ENCODE data around the gene P3H4.

DNA sequence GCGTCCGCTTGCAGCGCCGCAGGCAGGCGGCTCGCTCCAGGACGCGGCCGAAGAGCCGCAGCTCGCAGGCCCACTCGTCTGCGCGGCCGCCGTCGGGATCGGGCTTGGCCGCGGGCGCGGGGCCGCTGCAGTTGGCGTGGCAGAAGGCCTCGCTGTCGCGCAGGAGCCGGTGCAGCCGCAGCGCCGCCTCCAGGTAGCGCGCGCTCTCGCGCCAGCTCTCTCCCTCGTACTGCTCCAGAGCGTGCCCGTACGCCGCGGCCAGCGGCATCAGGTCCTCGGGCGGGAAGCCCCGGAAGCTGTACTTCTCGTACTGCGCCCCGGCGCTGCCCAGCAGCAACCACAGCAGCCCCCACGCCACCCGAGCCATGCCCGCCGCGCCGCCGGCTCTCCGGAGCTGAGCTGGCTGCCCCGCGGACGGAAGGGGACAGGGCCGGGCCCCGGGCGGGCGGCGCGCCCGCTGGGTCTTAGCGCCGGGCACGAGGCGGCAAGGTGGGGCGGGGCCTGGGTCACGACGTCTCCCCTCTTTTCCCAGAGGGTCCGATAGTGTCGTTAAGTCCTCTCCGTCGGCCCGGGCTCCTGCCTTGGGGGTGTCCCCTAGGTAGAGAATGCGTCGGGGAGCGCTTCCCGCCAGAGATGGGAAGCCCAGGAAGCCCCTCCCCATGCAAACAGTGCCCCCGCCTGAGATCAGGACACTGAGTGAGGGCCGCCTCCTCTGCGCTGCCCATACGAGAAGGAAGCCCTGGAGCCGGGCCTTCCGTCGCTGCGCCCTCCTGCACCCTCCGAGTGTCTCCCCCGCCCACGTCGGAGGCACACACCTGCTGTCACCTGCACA is at the start of gene P3H4:
- TF ChIP-seq, protein P1, sequence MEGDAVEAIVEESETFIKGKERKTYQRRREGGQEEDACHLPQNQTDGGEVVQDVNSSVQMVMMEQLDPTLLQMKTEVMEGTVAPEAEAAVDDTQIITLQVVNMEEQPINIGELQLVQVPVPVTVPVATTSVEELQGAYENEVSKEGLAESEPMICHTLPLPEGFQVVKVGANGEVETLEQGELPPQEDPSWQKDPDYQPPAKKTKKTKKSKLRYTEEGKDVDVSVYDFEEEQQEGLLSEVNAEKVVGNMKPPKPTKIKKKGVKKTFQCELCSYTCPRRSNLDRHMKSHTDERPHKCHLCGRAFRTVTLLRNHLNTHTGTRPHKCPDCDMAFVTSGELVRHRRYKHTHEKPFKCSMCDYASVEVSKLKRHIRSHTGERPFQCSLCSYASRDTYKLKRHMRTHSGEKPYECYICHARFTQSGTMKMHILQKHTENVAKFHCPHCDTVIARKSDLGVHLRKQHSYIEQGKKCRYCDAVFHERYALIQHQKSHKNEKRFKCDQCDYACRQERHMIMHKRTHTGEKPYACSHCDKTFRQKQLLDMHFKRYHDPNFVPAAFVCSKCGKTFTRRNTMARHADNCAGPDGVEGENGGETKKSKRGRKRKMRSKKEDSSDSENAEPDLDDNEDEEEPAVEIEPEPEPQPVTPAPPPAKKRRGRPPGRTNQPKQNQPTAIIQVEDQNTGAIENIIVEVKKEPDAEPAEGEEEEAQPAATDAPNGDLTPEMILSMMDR (IDR thresholded peaks at IDR 0.05) = peak; percentile 42 to 89 (median 72)
- peak in 1 of 2 donors; percentile 53 for TF ChIP-seq POLR2A (IDR thresholded peaks at IDR 0.05)
